AG09309 (cell line): ENCODE measurements around the gene IGFN1.

ENCODE experiments used
- DNase-seq: peaks from one replicate; pipeline ENCODE4 v3.0.0-alpha.2; 2010; ENCODE audit warnings: low read depth
- H3K4me3 ChIP-seq: 2 replicates; pipeline ENCODE4 v1.5.1; 2011; ENCODE audit warnings: mild to moderate bottlenecking, low read depth, low read length, moderate library complexity; ENCODE audit not compliant: control insufficient read depth
- CTCF ChIP-seq: IDR thresholded peaks from 2 replicates; pipeline ENCODE4 v1.5.1; 2011; ENCODE audit warnings: mild to moderate bottlenecking, low read depth, low read length, inconsistent platforms; ENCODE audit not compliant: insufficient read depth, control insufficient read depth; ENCODE audit errors: missing control alignments

IGFN1 gene

DNA sequence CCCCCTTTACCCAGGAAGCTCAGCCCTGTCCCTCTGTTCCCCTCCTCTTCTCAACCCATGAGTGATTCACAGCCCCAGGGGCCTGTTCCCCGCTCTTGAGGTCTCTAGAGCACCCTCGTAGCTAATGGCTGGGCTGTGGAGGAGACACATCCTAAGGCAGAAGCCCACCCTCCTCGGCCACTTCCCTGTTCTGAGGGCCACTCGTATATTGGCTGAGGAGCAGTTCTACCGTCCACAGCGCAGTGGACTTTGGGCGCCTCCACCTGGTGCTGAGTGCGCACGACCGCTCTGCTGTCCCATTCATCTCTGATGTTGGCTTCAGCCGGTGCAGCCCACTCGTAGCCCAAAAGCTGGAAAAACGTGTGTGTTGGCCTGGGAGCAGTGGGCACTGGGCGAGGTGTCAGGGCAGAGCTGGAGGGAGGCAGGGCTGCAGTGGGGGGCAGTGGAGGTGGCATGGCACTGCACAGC is 68.2 kb downstream of the IGFN1 start:
- no peak overlapping the region for H3K4me3 ChIP-seq
- no peak for TF ChIP-seq CTCF
- DNase-seq = no peak

- no peak overlapping the region; the same call in 1 of the 2 replicates for H3K4me3 ChIP-seq
- DNase-seq = no peak
- TF ChIP-seq CTCF = no peak
Measured at GRCh38 chr1:201259476-201260235, 69.0 kb downstream of the IGFN1 start.

GRCh38 chr1:201260236-201260590 is 69.6 kb downstream of the IGFN1 start:
- no peak for DNase-seq
- TF ChIP-seq CTCF = no peak
- no peak overlapping the region for H3K4me3 ChIP-seq

- DNase-seq = no peak
Measured at GRCh38 chr1:201260648-201261311, 70.2 kb downstream of the IGFN1 start.

DNA sequence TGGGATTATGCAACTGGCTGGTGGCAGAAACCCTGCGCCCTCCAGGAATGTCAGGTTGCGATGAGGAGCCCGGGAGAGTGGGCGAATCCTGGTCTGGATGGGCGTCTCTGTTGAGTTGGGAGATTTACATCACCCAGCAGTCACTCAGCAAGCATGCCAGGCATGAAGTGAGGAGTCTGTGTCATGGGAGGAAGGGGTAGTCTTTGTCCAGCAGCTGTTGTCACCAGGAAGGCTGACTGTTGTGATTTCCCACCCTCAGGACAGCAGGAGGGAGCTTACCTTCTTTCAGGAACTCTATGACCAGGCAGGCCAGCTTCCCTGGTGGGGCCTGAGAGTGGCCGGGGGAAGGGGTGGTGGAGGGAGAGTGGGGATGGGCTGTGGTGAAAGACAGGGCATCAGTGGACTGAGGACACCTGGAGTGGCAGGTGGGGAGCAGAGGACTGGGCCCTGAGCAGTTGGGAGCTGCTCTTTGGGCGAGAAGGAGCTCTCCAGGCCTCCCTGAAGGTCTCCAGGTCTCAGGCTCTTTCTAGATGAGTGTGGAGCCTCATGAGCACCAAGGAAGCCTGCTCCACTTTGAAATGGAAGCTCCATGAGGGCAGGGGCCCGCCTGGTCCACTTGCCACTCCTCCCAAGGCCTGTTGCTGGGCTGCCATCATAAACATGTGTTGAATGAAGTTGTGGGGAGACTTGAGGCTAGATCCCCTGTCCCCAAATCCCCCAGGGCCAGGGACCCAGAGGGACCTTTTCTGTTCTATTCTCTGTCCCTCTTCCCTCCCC is 71.3 kb downstream of the IGFN1 start:
- no peak for DNase-seq
- H3K4me3 ChIP-seq = no peak overlapping the region
- TF ChIP-seq CTCF = no peak

More at GRCh38 chr1:201260648-201261311, 70.2 kb downstream of the IGFN1 start:
- no peak for TF ChIP-seq CTCF
- no peak overlapping the region for H3K4me3 ChIP-seq

- no peak for TF ChIP-seq CTCF
- H3K4me3 ChIP-seq = no peak overlapping the region
Measured at GRCh38 chr1:201262963-201263608, 72.5 kb downstream of the IGFN1 start.

More at GRCh38 chr1:201262963-201263608, 72.5 kb downstream of the IGFN1 start:
- DNase-seq = no peak
